Ectodermal cell (in vitro differentiated cells): ENCODE measurements around the gene MAST2.

Experiments used
- H3K27ac ChIP-seq: 2 replicates; pipeline ENCODE4 v1.7.0; 2013; ENCODE audit warnings: mild to moderate bottlenecking, low read depth, low read length; ENCODE audit not compliant: insufficient read depth, poor library complexity, severe bottlenecking
- H3K27me3 ChIP-seq: 2 replicates; pipeline ENCODE4 v1.7.0; 2013; ENCODE audit warnings: mild to moderate bottlenecking, low read length; ENCODE audit not compliant: insufficient read depth, control insufficient read depth, poor library complexity, severe bottlenecking
- H3K36me3 ChIP-seq: one replicate; pipeline ENCODE4 v1.7.0; 2013; ENCODE audit warnings: low read length; ENCODE audit not compliant: control insufficient read depth, insufficient read depth
- H3K4me1 ChIP-seq: one replicate; pipeline ENCODE4 v1.7.0; 2013; ENCODE audit warnings: low read length; ENCODE audit not compliant: control insufficient read depth, insufficient read depth
- H3K4me3 ChIP-seq: 2 replicates; pipeline ENCODE4 v1.7.0; 2013; ENCODE audit warnings: low read depth, low read length, control low read depth; ENCODE audit not compliant: insufficient read depth
- H3K9me3 ChIP-seq: 2 replicates; pipeline ENCODE4 v1.7.0; 2013; ENCODE audit warnings: mild to moderate bottlenecking, low read length, moderate library complexity; ENCODE audit not compliant: control insufficient read depth
- WGBS, 2 experiments: methylation state at CpG; one replicate each; pipeline ENCODE4 v1.1.7; 2013; ENCODE audit warnings: missing lambda C conversion rate in 2 of 2; 5-methylcytosine and 5-hydroxymethylcytosine counted together

MAST2 gene

DNA sequence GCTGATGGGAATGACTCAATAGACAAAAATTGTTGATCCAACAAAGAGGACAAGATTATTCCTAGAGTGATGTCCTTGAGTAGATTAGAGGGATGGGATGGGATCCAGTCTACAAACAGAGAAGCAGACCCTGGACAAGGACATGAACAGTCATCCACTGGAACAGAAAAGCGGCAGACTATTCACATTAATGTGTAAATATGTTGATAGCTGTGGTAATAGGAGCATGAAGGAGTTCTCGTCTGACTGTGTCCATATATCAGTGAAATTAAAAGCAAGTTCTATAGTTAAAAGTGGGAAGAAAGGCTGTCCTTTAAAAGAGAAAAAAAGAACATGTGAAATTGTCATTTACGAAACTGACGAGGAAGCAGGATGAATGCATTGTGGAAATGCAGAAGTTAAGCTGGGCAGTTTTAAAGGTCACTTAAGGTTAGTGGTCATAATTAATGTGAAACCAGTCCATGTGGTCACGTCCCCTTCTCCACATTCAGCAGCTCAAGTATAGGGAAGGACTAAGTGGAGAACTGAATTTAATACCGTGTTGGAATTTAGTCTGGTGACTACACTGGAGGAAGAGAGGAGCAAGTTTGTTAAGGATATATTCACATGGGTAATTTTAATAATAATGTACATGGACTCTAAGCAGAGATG is 266.9 kb downstream of the MAST2 start:
- WGBS, 2 experiments: 95 to 98% methylated on average over 6 of the region's 6 CpGs
- no peak overlapping the region for H3K27ac ChIP-seq
- H3K4me1 ChIP-seq: no peaks in the 10 kb centered on the region
- H3K9me3 ChIP-seq: no peaks in the 10 kb centered on the region
- H3K4me3 ChIP-seq: no peak overlapping the region
- no peaks in the 10 kb centered on the region for H3K27me3 ChIP-seq
- peaks cover 25% of the 10 kb centered on the region for H3K36me3 ChIP-seq

DNA sequence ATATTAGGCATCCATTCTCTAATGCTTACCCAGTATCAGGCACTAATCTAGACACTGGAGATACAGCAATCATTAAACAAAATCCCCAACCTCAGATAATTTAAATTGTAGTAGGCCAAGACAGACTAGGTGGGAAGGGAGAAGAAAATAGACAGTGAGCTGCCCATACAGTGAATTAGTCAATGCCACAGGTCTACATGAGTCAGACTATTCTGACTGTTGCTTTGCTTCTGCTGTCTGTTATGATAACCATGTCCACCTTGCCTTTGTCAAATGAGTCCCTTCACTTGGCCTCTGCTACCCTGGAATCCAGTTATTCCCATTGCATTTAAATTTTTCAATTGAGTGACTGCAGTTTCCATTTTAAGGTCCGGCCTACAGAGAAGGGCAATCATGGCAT is 269.6 kb downstream of the MAST2 start:
- Histone ChIP-seq H3K4me3 (no peak overlapping the region), H3K4me1 (no peaks in the 10 kb centered on the region), H3K36me3 (peaks cover 28% of the 10 kb centered on the region), H3K9me3 (no peaks in the 10 kb centered on the region), H3K27me3 (no peaks in the 10 kb centered on the region), H3K27ac (no peak overlapping the region)
- 94 to 100% methylated on average over 1 of the region's 1 CpG for WGBS, 2 experiments

GRCh38 chr1:46076343-46076742 is 272.9 kb downstream of the MAST2 start:
- H3K4me1 ChIP-seq: no peaks in the 10 kb centered on the region
- 94 to 98% methylated on average over 2 of the region's 2 CpGs for WGBS, 2 experiments
- no peaks in the 10 kb centered on the region for H3K9me3 ChIP-seq
- H3K27ac ChIP-seq: no peak overlapping the region
- no peak overlapping the region for H3K4me3 ChIP-seq
- no peaks in the 10 kb centered on the region for H3K27me3 ChIP-seq
- peaks cover 11% of the 10 kb centered on the region for H3K36me3 ChIP-seq

GRCh38 chr1:46077644-46078043 is 274.2 kb downstream of the MAST2 start:
- no peaks in the 10 kb centered on the region for H3K9me3 ChIP-seq
- H3K4me1 ChIP-seq: no peaks in the 10 kb centered on the region
- H3K4me3 ChIP-seq: no peak overlapping the region
- no peaks in the 10 kb centered on the region for H3K27me3 ChIP-seq
- no peak overlapping the region for H3K27ac ChIP-seq
- 96 to 98% methylated on average over 4 of the region's 4 CpGs for WGBS, 2 experiments
- peaks cover 11% of the 10 kb centered on the region for H3K36me3 ChIP-seq

- H3K36me3 ChIP-seq: peaks cover 19% of the 10 kb centered on the region
- H3K9me3 ChIP-seq: no peaks in the 10 kb centered on the region
Observed at GRCh38 chr1:46080257-46080656, 276.8 kb downstream of the MAST2 start.

DNA sequence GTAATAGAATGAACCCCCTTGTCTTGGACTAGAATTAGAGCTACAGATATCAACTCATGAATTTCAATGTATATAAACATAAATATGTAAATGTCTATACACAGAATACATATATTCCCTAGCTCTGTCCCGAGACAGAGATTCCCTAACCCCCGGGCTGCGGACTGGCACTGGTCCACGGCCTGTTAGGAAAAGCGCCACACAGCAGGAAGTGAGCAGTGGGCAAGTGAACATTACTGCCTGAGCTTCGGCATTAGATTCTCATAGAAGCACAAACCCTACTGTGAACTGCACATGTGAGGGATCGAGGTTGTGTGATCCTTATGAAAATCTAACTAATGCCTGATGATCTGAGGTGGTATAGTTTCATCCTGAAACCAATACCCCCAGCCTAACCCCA is 277.8 kb downstream of the MAST2 start:
- WGBS, 2 experiments: 92 to 94% methylated on average over 7 of the region's 7 CpGs
- Histone ChIP-seq H3K9me3 (no peaks in the 10 kb centered on the region), H3K36me3 (peaks cover 12% of the 10 kb centered on the region), H3K27ac (no peak overlapping the region), H3K4me3 (no peak overlapping the region), H3K4me1 (no peaks in the 10 kb centered on the region), H3K27me3 (no peaks in the 10 kb centered on the region)

More at GRCh38 chr1:46080257-46080656, 276.8 kb downstream of the MAST2 start:
- 80 to 95% methylated on average over 3 of the region's 3 CpGs for WGBS, 2 experiments
- H3K27ac ChIP-seq: no peak overlapping the region
- no peak overlapping the region for H3K4me3 ChIP-seq
- no peaks in the 10 kb centered on the region for H3K4me1 ChIP-seq
- H3K27me3 ChIP-seq: no peaks in the 10 kb centered on the region

- Histone ChIP-seq H3K4me3 (no peak overlapping the region), H3K4me1 (no peaks in the 10 kb centered on the region), H3K27me3 (no peaks in the 10 kb centered on the region), H3K36me3 (peaks cover 8% of the 10 kb centered on the region), H3K27ac (no peak overlapping the region), H3K9me3 (no peaks in the 10 kb centered on the region)
- 100% methylated on average over 1 of the region's 1 CpG; no CpG with 5 or more reads in 1 of the 2 experiments for WGBS, 2 experiments
Observed at GRCh38 chr1:46081619-46082018, 278.2 kb downstream of the MAST2 start.

GRCh38 chr1:46083579-46083978 is 280.2 kb downstream of the MAST2 start:
- Histone ChIP-seq H3K27me3 (no peaks in the 10 kb centered on the region), H3K27ac (no peak overlapping the region), H3K4me3 (no peak overlapping the region), H3K4me1 (no peaks in the 10 kb centered on the region), H3K36me3 (peaks cover 7% of the 10 kb centered on the region), H3K9me3 (no peaks in the 10 kb centered on the region)

DNA sequence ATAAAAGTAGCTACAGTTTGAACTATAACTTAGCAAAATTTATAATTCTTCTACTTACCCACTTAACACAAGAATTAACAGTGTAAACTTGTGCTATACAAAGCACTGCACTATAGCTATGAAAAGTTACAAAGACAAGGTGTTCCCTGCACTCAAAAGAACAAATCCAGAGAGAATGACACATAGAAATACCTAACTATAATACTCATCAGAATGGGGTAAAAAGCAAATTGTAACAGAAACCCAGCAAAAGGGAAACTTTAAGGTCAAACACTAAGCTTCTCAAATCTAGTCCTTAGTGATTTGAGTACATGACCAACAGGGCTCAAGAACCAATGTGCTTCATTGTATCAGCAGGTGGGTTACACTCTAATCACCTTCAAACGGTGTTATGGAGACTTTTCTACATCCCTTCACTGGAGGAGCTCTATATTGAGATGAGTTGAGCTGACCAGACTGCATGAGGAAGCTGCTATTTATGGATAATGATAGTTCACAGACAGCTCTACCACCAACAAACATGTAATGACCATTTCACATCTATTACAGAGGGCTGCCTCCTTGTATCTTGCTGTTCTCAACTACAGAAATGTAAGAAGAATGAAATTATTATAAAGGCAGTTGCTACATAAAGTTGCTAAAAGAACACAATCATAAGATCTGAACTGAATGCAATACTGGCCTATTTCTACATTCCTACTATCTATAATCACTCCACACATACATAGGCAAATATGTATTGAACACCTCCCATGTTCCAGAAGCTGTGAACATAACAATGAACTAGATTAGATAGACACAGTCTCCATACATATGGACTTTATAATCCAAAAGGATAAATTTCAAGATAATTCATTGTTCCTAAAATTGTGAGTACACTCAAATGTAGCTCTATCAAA is 281.4 kb downstream of the MAST2 start:
- Histone ChIP-seq H3K27me3 (no peaks in the 10 kb centered on the region), H3K4me3 (no peak overlapping the region), H3K9me3 (no peaks in the 10 kb centered on the region), H3K27ac (no peak overlapping the region), H3K4me1 (no peaks in the 10 kb centered on the region), H3K36me3 (peaks cover 7% of the 10 kb centered on the region)
- WGBS, 2 experiments: 86 to 87% methylated on average over 1 of the region's 1 CpG
